Measurements from ENCODE around the gene EIF2B2.

DNA sequence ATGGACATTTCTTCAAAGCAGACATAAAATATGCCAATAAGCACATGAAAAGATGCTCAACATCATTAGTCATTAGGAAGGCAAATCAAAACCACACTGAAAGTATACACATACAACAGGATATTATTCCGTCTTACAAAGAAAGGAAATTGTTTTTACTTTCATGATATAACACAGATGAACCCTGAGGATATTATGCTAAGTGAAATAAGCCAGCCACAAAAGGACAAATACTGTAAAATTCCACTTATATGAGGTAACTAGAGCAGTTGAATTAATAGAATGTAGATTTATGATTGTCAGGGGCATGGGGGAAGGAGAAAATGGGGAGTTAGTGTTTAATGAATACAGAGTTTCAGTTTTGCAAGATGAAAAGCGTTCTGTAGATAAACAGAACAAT, 56.9 kb downstream of the EIF2B2 start:
- TF ChIP-seq, protein P1, sequence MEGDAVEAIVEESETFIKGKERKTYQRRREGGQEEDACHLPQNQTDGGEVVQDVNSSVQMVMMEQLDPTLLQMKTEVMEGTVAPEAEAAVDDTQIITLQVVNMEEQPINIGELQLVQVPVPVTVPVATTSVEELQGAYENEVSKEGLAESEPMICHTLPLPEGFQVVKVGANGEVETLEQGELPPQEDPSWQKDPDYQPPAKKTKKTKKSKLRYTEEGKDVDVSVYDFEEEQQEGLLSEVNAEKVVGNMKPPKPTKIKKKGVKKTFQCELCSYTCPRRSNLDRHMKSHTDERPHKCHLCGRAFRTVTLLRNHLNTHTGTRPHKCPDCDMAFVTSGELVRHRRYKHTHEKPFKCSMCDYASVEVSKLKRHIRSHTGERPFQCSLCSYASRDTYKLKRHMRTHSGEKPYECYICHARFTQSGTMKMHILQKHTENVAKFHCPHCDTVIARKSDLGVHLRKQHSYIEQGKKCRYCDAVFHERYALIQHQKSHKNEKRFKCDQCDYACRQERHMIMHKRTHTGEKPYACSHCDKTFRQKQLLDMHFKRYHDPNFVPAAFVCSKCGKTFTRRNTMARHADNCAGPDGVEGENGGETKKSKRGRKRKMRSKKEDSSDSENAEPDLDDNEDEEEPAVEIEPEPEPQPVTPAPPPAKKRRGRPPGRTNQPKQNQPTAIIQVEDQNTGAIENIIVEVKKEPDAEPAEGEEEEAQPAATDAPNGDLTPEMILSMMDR (IDR thresholded peaks at IDR 0.05) = no peak
- no peak for TF ChIP-seq EP300 (IDR thresholded peaks at IDR 0.05; ENCODE audit: low read depth)
